Tibial nerve (tissue), 4 donors: ENCODE measurements around the gene USP48.

Source experiments
- CTCF ChIP-seq, 5 experiments: fragments of 200-600 bp in 3 of 5; fragments of 450-650 bp in 2 of 5; sonication (generic) in 3 of 5; IDR thresholded peaks; one replicate each; pipeline ENCODE4 v1.5.1; 2016 to 2019; ENCODE audit warnings: antibody characterized with exemption in 5 of 5, mild to moderate bottlenecking in 3 of 5, moderate library complexity in 2 of 5
- EP300 ChIP-seq, 2 donors: sonication (generic); formaldehyde crosslinking; IDR thresholded peaks; one replicate each; pipeline ENCODE4 v1.6.1; 2017; ENCODE audit warnings: antibody characterized with exemption in 2 of 2, mild to moderate bottlenecking in 1 of 2
- POLR2A ChIP-seq, 2 donors: fragments of 450-650 bp; IDR thresholded peaks; one replicate each; pipeline ENCODE4 v1.6.1; 2017; ENCODE audit warnings: antibody characterized with exemption in 2 of 2, mild to moderate bottlenecking in 2 of 2, moderate library complexity in 2 of 2

GRCh38 chr1:21816602-21817302, 33.8 kb upstream of the USP48 start:
- TF ChIP-seq CTCF (IDR thresholded peaks at IDR 0.05): no peak
- TF ChIP-seq POLR2A (IDR thresholded peaks at IDR 0.05): no peak
- TF ChIP-seq EP300 (IDR thresholded peaks at IDR 0.05): no peak
